22Rv1 (cell line): ENCODE measurements around the gene XRN2.

Experiments
- CTCF ChIP-seq: fragments of 450-650 bp; IDR thresholded peaks from 2 replicates; pipeline ENCODE4 v1.5.1; 2017; ENCODE audit warnings: mild to moderate bottlenecking
- ZFX ChIP-seq: fragments of 450-650 bp; IDR thresholded peaks from 2 replicates; pipeline ENCODE4 v1.6.1; 2017; ENCODE audit warnings: antibody characterized with exemption, borderline replicate concordance

GRCh38 chr20:21378259-21378658 is 75.1 kb downstream of the XRN2 start:
- TF ChIP-seq CTCF (no peak), ZFX (no peak)
